Activated T-cell treated with anti-CD3 and anti-CD28 coated beads for 48 hours (primary cell): Measurements from ENCODE around the gene TM4SF5.

ENCODE experiments used
- DNase-seq: peaks from one replicate; pipeline ENCODE4 v3.0.0-alpha.2; 2020; ENCODE audit warnings: low read depth

Gene TM4SF5

GRCh38 chr17:4771519-4772234, at the start of gene TM4SF5:
Gene TM4SF5, plus strand, starts transcription at chr17:4771886. Its CDS starts 37 bp downstream, at chr17:4771923.
- no peak for DNase-seq

- no peak for DNase-seq
These were observed 48.9 kb upstream of the TM4SF5 start for GRCh38 chr17:4722678-4723240.

- no peak for DNase-seq
These were observed 47.0 kb upstream of the TM4SF5 start for GRCh38 chr17:4724650-4725049.

- DNase-seq, result no peak
These were observed 45.9 kb upstream of the TM4SF5 start for GRCh38 chr17:4725646-4726310.

GRCh38 chr17:4728124-4728523, 43.6 kb upstream of the TM4SF5 start:
- DNase-seq, result no peak

- DNase-seq, result no peak
These were observed 38.6 kb upstream of the TM4SF5 start for GRCh38 chr17:4733073-4733531.

GRCh38 chr17:4734857-4735475, 36.7 kb upstream of the TM4SF5 start:
- DNase-seq, result no peak

- DNase-seq, result no peak
These were observed 35.6 kb upstream of the TM4SF5 start for GRCh38 chr17:4735876-4736651.

- no peak for DNase-seq
These were observed 33.3 kb upstream of the TM4SF5 start for GRCh38 chr17:4738136-4739121.

- peak; percentile 33 for DNase-seq
These were observed 32.3 kb upstream of the TM4SF5 start, which contains the start of the genes CXCL16 and ZMYND15 for GRCh38 chr17:4739122-4740024. Gene CXCL16, minus strand, starts transcription at chr17:4739928. Its CDS starts 589 bp downstream, at chr17:4739339. Gene ZMYND15, plus strand, starts transcription at chr17:4739833. Its CDS starts 716 bp downstream, at chr17:4740549.

GRCh38 chr17:4740025-4740351, 31.7 kb upstream of the TM4SF5 start:
- no peak for DNase-seq

- no peak for DNase-seq
These were observed 31.1 kb upstream of the TM4SF5 start for GRCh38 chr17:4740584-4740983.

- DNase-seq, result no peak
These were observed 30.1 kb upstream of the TM4SF5 start for GRCh38 chr17:4741544-4741943.

- DNase-seq, result no peak
These were observed 29.6 kb upstream of the TM4SF5 start for GRCh38 chr17:4742133-4742532.

- DNase-seq, result no peak
These were observed 29.1 kb upstream of the TM4SF5 start for GRCh38 chr17:4742629-4743028.

- DNase-seq, result no peak
These were observed 28.5 kb upstream of the TM4SF5 start for GRCh38 chr17:4743216-4743615.

GRCh38 chr17:4743898-4744297, 27.8 kb upstream of the TM4SF5 start:
- no peak for DNase-seq

GRCh38 chr17:4744999-4745969, 26.4 kb upstream of the TM4SF5 start:
- DNase-seq, result no peak
